ENCODE results near the gene ARVCF. TPM values are rescaled to one million over a fixed set of nuclear protein-coding genes. Genes with fewer than 3 reads are reported as not detected.

Gene ARVCF
- total RNA-seq, 1 donor from 2014 or later = 108 TPM

GRCh38 chr22:19973551-19974267 lies 42.9 kb downstream of the ARVCF start:
- no peak for DNase-seq

- no peak for DNase-seq
These were observed 43.7 kb downstream of the ARVCF start for GRCh38 chr22:19972652-19973550.

GRCh38 chr22:19972251-19972650 lies 44.4 kb downstream of the ARVCF start:
- no peak for DNase-seq

GRCh38 chr22:19971276-19972124 lies 45.1 kb downstream of the ARVCF start:
- DNase-seq = no peak

- DNase-seq = peak; percentile 74
These were observed 45.9 kb downstream of the ARVCF start for GRCh38 chr22:19970479-19971275.

- no peak for DNase-seq
These were observed 46.6 kb downstream of the ARVCF start for GRCh38 chr22:19970031-19970478.

- no peak for DNase-seq
These were observed 47.3 kb downstream of the ARVCF start for GRCh38 chr22:19969141-19969928.

GRCh38 chr22:19968450-19968891 lies 48.2 kb downstream of the ARVCF start:
- no peak for DNase-seq

- no peak for DNase-seq
These were observed 48.7 kb downstream of the ARVCF start for GRCh38 chr22:19967850-19968449.

GRCh38 chr22:19966908-19967750 lies 49.5 kb downstream of the ARVCF start:
- DNase-seq = no peak

GRCh38 chr22:19965771-19966709 lies 50.6 kb downstream of the ARVCF start:
- peak; percentile 93 for DNase-seq

GRCh38 chr22:19964701-19965386 lies 51.8 kb downstream of the ARVCF start:
- no peak for DNase-seq

- DNase-seq = no peak
These were observed 52.6 kb downstream of the ARVCF start for GRCh38 chr22:19963863-19964642.

GRCh38 chr22:19962909-19963806 lies 53.5 kb downstream of the ARVCF start:
- peak; percentile 64 for DNase-seq

GRCh38 chr22:19962246-19962908 lies 54.2 kb downstream of the ARVCF start:
- peak; percentile 89 for DNase-seq

Measured in tongue (tissue), 2 donors.